Left lung (tissue), 10 donors: ENCODE data around the gene MEF2C. TPM values are rescaled to one million over a fixed set of nuclear protein-coding genes. Genes with fewer than 3 reads are reported as not detected.

Experiments
- ATAC-seq: fragments of 200-7000 bp; cut with Tn5 transposase; one replicate; pipeline ENCODE4 v1.9.1; 2020; ENCODE audit warnings: moderate library complexity
- DNase-seq, 4 donors: peaks; one replicate each; pipeline ENCODE4 v3.0.0-alpha.2; 2013 to 2020
- H3K27ac ChIP-seq, 2 donors: fragments of 200-600 bp; sonication (generic) in 1 of 2; one replicate each; pipeline versions ENCODE4 v1.5.0 to v1.8.0; 2020 to 2021
- H3K27me3 ChIP-seq, 2 donors: fragments of 200-600 bp; sonication (generic) in 1 of 2; one replicate each; pipeline versions ENCODE4 v1.5.0 to v1.8.0; 2020 to 2021
- H3K36me3 ChIP-seq, 2 donors: fragments of 200-600 bp; sonication (generic) in 1 of 2; one replicate each; pipeline versions ENCODE4 v1.5.0 to v1.8.0; 2020 to 2021
- H3K4me1 ChIP-seq, 2 donors: fragments of 200-600 bp; one replicate each; pipeline ENCODE4 v1.8.0; 2021
- H3K4me3 ChIP-seq, 2 donors: fragments of 200-600 bp; sonication (generic) in 1 of 2; one replicate each; pipeline versions ENCODE4 v1.5.0 to v1.8.0; 2020 to 2021; ENCODE audit warnings: mild to moderate bottlenecking in 1 of 2
- H3K9me3 ChIP-seq, 2 donors: fragments of 200-600 bp; sonication (generic) in 1 of 2; one replicate each; pipeline versions ENCODE4 v1.5.0 to v1.8.0; 2020 to 2021
- intact Hi-C, 2 donors: fragments of 100-400 bp; cut with DNase I; formaldehyde crosslinking; loops; one replicate each; pipeline versions ENCODE4 v1.11.2 to v1.14.2; 2022
- polyA plus RNA-seq, 6 donors: library from polyadenylated mRNA; unstranded; fragments of 120-200 nt; gene quantifications; one replicate each; pipeline ENCODE4 v1.2.1, GENCODE V29; 2013; ENCODE audit not compliant: insufficient read length in 6 of 6
- total RNA-seq, 2 donors: library from RNA; stranded (reverse); fragmentation: NEBNext Ultra II Directional; extraction: Animal tissue kit (Norgen Biotek cat#: 25700); gene quantifications; one replicate each; pipeline ENCODE4 v1.2.1, GENCODE V29; 2021
- TF ChIP-seq, protein P1 (sequence below), 2 donors: fragments of 200-600 bp; sonication (generic) in 1 of 2; IDR thresholded peaks; one replicate each; pipeline versions ENCODE4 v1.5.0 to v1.8.0; 2021; ENCODE audit warnings: antibody characterized with exemption in 2 of 2
- donor health status: DM: no; HTN: yes; CAD: no.
- donor health status: DM: no; HTN: no; CAD: no.

MEF2C gene
- total and polyA plus RNA-seq, 8 donors, result 45.7 to 97.3 (median 81.5) TPM

DNA sequence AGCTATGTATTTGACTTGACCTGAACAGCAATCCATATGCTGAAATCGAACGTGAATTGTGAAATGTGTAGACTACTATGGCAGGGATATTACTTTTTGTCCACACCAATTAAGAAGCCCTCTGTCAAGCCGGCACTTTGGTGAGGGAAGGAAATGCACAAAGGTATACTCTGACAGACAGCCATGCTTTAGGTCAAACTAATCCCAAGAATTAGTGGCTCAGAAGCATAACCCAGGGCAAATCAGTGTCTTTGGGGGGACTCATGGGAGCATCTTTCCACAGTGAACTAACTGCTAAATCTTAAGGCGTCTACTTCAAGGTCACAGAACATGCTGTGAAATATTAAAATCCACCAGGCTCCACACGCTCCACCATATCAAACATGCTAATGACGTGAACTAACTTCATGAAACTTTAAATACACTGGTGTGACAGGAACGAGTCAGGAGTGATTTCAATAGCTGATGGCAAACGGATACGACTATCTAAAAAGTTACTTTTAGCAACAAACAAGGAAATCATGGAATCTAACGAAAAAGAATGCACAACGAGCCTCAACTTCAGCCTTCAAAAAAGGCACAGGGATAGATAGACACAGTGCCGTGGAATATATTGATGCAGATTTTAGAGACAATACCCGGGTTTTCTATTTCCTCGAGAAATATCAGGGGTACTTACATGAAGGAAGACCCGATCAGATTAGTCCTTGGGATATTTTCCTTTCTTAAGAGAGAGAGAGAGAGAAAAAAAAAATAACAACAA is 527 bp downstream of the MEF2C start:
- TF ChIP-seq, protein P1, sequence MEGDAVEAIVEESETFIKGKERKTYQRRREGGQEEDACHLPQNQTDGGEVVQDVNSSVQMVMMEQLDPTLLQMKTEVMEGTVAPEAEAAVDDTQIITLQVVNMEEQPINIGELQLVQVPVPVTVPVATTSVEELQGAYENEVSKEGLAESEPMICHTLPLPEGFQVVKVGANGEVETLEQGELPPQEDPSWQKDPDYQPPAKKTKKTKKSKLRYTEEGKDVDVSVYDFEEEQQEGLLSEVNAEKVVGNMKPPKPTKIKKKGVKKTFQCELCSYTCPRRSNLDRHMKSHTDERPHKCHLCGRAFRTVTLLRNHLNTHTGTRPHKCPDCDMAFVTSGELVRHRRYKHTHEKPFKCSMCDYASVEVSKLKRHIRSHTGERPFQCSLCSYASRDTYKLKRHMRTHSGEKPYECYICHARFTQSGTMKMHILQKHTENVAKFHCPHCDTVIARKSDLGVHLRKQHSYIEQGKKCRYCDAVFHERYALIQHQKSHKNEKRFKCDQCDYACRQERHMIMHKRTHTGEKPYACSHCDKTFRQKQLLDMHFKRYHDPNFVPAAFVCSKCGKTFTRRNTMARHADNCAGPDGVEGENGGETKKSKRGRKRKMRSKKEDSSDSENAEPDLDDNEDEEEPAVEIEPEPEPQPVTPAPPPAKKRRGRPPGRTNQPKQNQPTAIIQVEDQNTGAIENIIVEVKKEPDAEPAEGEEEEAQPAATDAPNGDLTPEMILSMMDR (IDR thresholded peaks at IDR 0.05), result no peak
- H3K4me3 ChIP-seq, result peak overlapping the region; percentile 63 to 70
- no peaks in the 10 kb centered on the region for H3K9me3 ChIP-seq
- H3K36me3 ChIP-seq, result no peaks in the 10 kb centered on the region
- DNase-seq, result no peak
- intact Hi-C loops, result loop anchor here in 1 of 2 donors (10.0 kb wide), 1 partner anchor 148 kb away; no protein-coding TSS in a partner anchor
- ATAC-seq, result peak; percentile 8
- peak overlapping the region; percentile 91 to 93 for H3K27ac ChIP-seq
- peaks cover 0 to 8% of the 10 kb centered on the region in 2 donors for H3K27me3 ChIP-seq
- H3K4me1 ChIP-seq, result peaks cover 0 to 67% of the 10 kb centered on the region in 2 donors

DNA sequence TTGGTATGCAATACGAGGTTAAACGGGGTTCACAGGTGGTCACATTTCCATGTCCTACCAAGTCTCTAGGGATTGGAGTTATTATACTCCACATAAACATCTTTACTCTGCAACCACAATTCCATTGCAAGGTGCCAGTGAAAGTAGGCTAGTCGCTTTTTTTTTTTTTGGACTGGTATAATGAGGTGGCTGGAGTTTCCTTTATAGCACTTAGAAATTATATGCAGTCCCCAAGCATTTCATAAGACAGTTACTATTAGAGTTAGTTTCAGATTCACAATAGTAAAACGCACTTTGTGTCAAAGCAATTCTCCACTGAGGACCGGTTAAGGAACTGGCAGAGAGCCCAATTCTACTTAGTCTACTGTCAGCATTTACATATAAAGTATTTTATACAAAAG is 1.4 kb downstream of the MEF2C start:
- H3K9me3 ChIP-seq, result no peaks in the 10 kb centered on the region
- ATAC-seq (peak; percentile 5), DNase-seq (peak in 1 of 4 donors; percentile 40)
- H3K36me3 ChIP-seq, result no peaks in the 10 kb centered on the region
- peaks cover 0 to 68% of the 10 kb centered on the region in 2 donors for H3K4me1 ChIP-seq
- intact Hi-C loops, result loop anchor here in 1 of 2 donors (10.0 kb wide), 1 partner anchor 147 kb away; no protein-coding TSS in a partner anchor
- TF ChIP-seq, protein P1 (IDR thresholded peaks at IDR 0.05), result no peak
- H3K27ac ChIP-seq, result peak overlapping the region; percentile 91 to 93
- H3K27me3 ChIP-seq, result peaks cover 0 to 8% of the 10 kb centered on the region in 2 donors
- H3K4me3 ChIP-seq, result peak overlapping the region; percentile 63 to 70

DNA sequence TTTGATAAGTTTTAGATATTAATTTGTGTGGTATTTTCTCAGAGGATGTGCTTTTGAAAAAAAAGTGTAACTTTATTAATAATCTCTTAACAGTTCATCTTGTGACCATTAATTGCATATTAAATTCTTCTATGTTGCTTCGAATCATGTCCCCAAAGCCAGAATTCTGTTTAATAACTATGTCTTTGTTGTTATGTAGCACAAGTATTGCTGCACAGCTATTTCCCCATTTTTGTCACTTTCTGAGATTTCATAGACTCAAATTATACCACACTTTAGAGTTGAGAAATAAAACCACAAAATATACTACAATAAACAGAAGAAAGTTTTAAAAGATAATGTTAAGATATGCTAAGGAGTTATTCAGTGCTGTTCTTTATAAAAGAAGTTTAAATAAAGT is 2.8 kb downstream of the MEF2C start:
- Histone ChIP-seq H3K27me3 (peaks cover 0 to 8% of the 10 kb centered on the region in 2 donors), H3K9me3 (no peaks in the 10 kb centered on the region), H3K27ac (peak overlapping the region; percentile 45 to 91), H3K4me3 (peak overlapping the region; percentile 63 to 70), H3K36me3 (no peaks in the 10 kb centered on the region), H3K4me1 (peaks cover 0 to 68% of the 10 kb centered on the region in 2 donors)
- DNase-seq, result no peak
- TF ChIP-seq, protein P1 (IDR thresholded peaks at IDR 0.05), result no peak
- ATAC-seq, result no peak
- intact Hi-C loops, result loop anchor here in 1 of 2 donors (10.0 kb wide), 1 partner anchor 145 kb away; no protein-coding TSS in a partner anchor

DNA sequence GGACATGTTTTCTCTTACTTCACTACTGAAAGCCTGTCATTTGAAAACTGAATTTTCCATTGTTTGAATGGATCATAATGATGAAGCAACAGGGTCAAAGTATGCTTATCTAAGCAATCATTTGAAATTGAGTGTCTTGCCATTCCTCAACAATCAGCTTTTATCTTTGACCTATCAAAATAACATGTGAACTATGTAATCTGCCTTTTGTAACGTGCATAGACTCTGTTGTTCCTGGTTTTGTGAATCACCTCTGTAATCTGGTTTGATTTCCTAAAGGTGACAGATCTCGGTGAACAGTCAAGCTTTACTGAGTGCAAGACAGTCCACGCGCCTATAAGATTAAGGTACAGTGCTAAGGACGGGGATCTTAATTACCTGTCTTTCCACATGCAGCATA is 3.3 kb downstream of the MEF2C start:
- Histone ChIP-seq H3K9me3 (no peaks in the 10 kb centered on the region), H3K27me3 (peaks cover 0 to 8% of the 10 kb centered on the region in 2 donors), H3K27ac (peak overlapping the region; percentile 45 to 91), H3K36me3 (no peaks in the 10 kb centered on the region), H3K4me1 (peaks cover 0 to 72% of the 10 kb centered on the region in 2 donors), H3K4me3 (peak overlapping the region; percentile 63 to 70)
- DNase-seq, result no peak
- TF ChIP-seq, protein P1 (IDR thresholded peaks at IDR 0.05), result no peak
- ATAC-seq, result no peak
- intact Hi-C loops, result loop anchor here in 1 of 2 donors (10.0 kb wide), 1 partner anchor 145 kb away; no protein-coding TSS in a partner anchor

DNA sequence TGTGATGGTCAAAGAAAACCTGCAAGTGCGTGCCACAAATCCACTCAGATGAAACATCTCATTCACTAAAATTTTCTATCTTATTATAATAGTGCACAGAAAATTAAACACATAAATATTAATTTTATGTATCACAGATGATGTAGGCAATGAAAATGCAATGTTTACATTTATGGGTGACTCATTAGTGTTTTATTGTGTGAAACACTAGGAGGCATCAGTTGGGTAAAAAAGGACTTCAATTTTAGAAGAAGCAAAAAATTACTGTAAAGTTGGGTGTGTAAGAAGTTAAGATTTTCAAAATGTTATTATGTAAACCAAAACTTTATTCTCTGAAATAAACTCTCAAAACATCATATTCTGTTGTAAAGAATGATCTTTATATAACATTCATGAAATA is 4.0 kb downstream of the MEF2C start:
- ATAC-seq (no peak), DNase-seq (no peak)
- Histone ChIP-seq H3K4me1 (peaks cover 0 to 72% of the 10 kb centered on the region in 2 donors), H3K36me3 (no peaks in the 10 kb centered on the region), H3K9me3 (no peaks in the 10 kb centered on the region), H3K27me3 (peaks cover 0 to under 1% of the 10 kb centered on the region in 2 donors), H3K4me3 (no peak overlapping the region), H3K27ac (peak overlapping the region; percentile 16 to 91)
- intact Hi-C loops, result no loop called here
- TF ChIP-seq, protein P1 (IDR thresholded peaks at IDR 0.05), result no peak
